ENCODE data around the gene HIF3A. TPM values are rescaled to one million over a fixed set of nuclear protein-coding genes. Genes with fewer than 3 reads are reported as not detected.

Gene HIF3A
- total RNA-seq, 1 experiment from 2014 or later = 0.98 TPM

- Histone ChIP-seq H3K36me3 (ENCODE audit: control insufficient read depth in 1 of 2, insufficient read depth in 2 of 2, low read length in 2 of 2) (no peaks in the 10 kb centered on the region), H3K9me2 (ENCODE audit: insufficient read depth) (no peaks in the 10 kb centered on the region), H3K4me1 (ENCODE audit: control insufficient read depth in 1 of 2, insufficient read depth in 2 of 2, low read length in 2 of 2) (peaks cover 13 to 20% of the 10 kb centered on the region in 2 experiments), H3K4me3 (replicated peaks in 1 of 2; ENCODE audit: low read depth in 1 of 2, low read length in 2 of 2) (no peak overlapping the region), H3K9me3 (ENCODE audit: control insufficient read depth in 1 of 2, insufficient read depth in 1 of 2, low read depth in 1 of 2, low read length in 2 of 2) (peaks cover 0 to 7% of the 10 kb centered on the region in 2 experiments; a peak in 1 of 4 replicates), H2AFZ (ENCODE audit: low read depth, low read length, poor library complexity, severe bottlenecking) (no peak overlapping the region), H4K20me1 (ENCODE audit: insufficient read depth) (no peaks in the 10 kb centered on the region), H3K27me3 (ENCODE audit: insufficient read depth, low read length) (0 out of 2 replicates have a peak, but pooled peaks cover 4% of the 10 kb centered on the region), H3K79me2 (ENCODE audit: insufficient read depth, low read length) (no peaks in the 10 kb centered on the region), H3K4me2 (ENCODE audit: low read length) (no peak overlapping the region), H3K9ac (ENCODE audit: low read length) (no peak overlapping the region), H3K27ac (ENCODE audit: low read depth, low read length) (no peak overlapping the region)
- DNase-seq (ENCODE audit: low read depth, low spot score) (no peak), ATAC-seq (no peak)
- BruUV-seq (replicated peaks) = no TSS peak
- no peak for TF ChIP-seq YY1 (IDR thresholded peaks at IDR 0.05; ENCODE audit: extremely low read depth, insufficient replicate concordance, low read depth, low read length)
- no peak for TF ChIP-seq ELF1 (IDR thresholded peaks at IDR 0.05; ENCODE audit: borderline replicate concordance, low read depth)
- no peak for TF ChIP-seq MAX (IDR thresholded peaks at IDR 0.05)
- no peak for TF ChIP-seq SRF (IDR thresholded peaks at IDR 0.05; ENCODE audit: low read depth)
- TF ChIP-seq EZH2phosphoT487 (IDR thresholded peaks at IDR 0.05; ENCODE audit: borderline replicate concordance) = no peak
- no peak for TF ChIP-seq SIN3A (IDR thresholded peaks at IDR 0.05; ENCODE audit: low read depth)
- TF ChIP-seq CEBPB (IDR thresholded peaks at IDR 0.05; ENCODE audit: low read depth) = no peak
- no peak for TF ChIP-seq JUND (IDR thresholded peaks at IDR 0.05)
- no peak for TF ChIP-seq ZNF274 (IDR thresholded peaks at IDR 0.05; ENCODE audit: low read depth, low read length)
- TF ChIP-seq CBX3 (IDR thresholded peaks at IDR 0.05; ENCODE audit: low read depth) = no peak
- TF ChIP-seq REST (IDR thresholded peaks at IDR 0.05; ENCODE audit: low read depth) = no peak
- intact Hi-C loops (cut with micrococcal nuclease) = no loop called here
- ChIA-PET CTCF (interaction anchor here (1.2 kb wide), 1 partner anchor 15 kb away, joined by 4 read pairs; no protein-coding TSS in a partner anchor), POLR2A (no interaction called here), RAD21 (ENCODE audit: low non-redundant PET in 1 of 2, low total read pairs in 2 of 2, uncharacterized antibody in 2 of 2, unreplicated experiment in 2 of 2) (no interaction called here)
These were observed 1.2 kb upstream of the HIF3A start for GRCh38 chr19:46295401-46296201.

All from HCT116 (cell line).